Left renal cortex interstitium (tissue), 4 donors: ENCODE measurements around the gene SLC25A52. TPM values are rescaled to one million over a fixed set of nuclear protein-coding genes. Genes with fewer than 3 reads are reported as not detected.

Experiments used
- polyA plus RNA-seq, 4 donors: library from polyadenylated mRNA; unstranded; fragments of 120-200 nt; gene quantifications; one replicate each; pipeline ENCODE4 v1.2.1, GENCODE V29; 2013; ENCODE audit not compliant: insufficient read length in 4 of 4

Gene SLC25A52
- polyA plus RNA-seq, 4 donors = 0.27 to 1.3 (median 0.70) TPM; not detected in 1

Other genes with a start within 250 kb of the SLC25A52 start
- gene TTR, start 169.0 kb downstream of the SLC25A52 start, polyA plus RNA-seq = 10 to 100 TPM in 1 of 4 donors, under 1 TPM in 2, not detected in 1; 0.17 to 25.3 (median 0.49) TPM
- 10 to 100 TPM; 14.3 to 18.1 (median 15.2) TPM for gene B4GALT6, start 76.3 kb downstream of the SLC25A52 start, polyA plus RNA-seq
- gene TRAPPC8, start 182.2 kb upstream of the SLC25A52 start, polyA plus RNA-seq = 10 to 100 TPM; 46.6 to 64.1 (median 59.3) TPM